MCF 10A (cell line): ENCODE measurements around the gene IGSF23. TPM values are rescaled to one million over a fixed set of nuclear protein-coding genes. Genes with fewer than 3 reads are reported as not detected.

Experiments
- BruUV-seq: library from RNA; stranded (reverse); fragments of 400-500 nt; replicated peaks from 2 replicates; lab custom pipeline; 2021; lab: Mats Ljungman, UMichigan
- CTCF ChIA-PET: fragments of 300-600 bp; sonication (Branson Sonifier 250); formaldehyde crosslinking; extraction: SDS; loops from one replicate; lab custom pipeline; 2021; ENCODE audit warnings: antibody characterized with exemption, inconsistent platforms; lab: Yijun Ruan, JAX
- POLR2A ChIA-PET: fragments of 300-600, 350-650 bp; sonication (Branson Sonifier 250); formaldehyde crosslinking; extraction: SDS; loops from one replicate; lab custom pipeline; 2020; ENCODE audit warnings: antibody characterized with exemption, inconsistent platforms; lab: Yijun Ruan, JAX
- DNase-seq: peaks from one replicate; pipeline ENCODE4 v3.0.0-alpha.2; 2018; ENCODE audit not compliant: unreplicated experiment
- H3K27ac Mint-ChIP-seq: one replicate; pipeline ENCODE4 v1.8.0; 2022; ENCODE audit warnings: mild to moderate bottlenecking, low read depth, mixed read lengths; ENCODE audit not compliant: unreplicated experiment
- H3K27me3 Mint-ChIP-seq: one replicate; pipeline ENCODE4 v1.8.0; 2022; ENCODE audit warnings: mixed read lengths; ENCODE audit not compliant: insufficient read depth, unreplicated experiment
- H3K36me3 Mint-ChIP-seq: one replicate; pipeline ENCODE4 v1.8.0; 2022; ENCODE audit warnings: mild to moderate bottlenecking, moderate library complexity, mixed read lengths; ENCODE audit not compliant: insufficient read depth, unreplicated experiment
- H3K4me1 Mint-ChIP-seq: one replicate; pipeline ENCODE4 v1.8.0; 2022; ENCODE audit warnings: mixed read lengths; ENCODE audit not compliant: insufficient read depth, unreplicated experiment
- H3K4me3 Mint-ChIP-seq: one replicate; pipeline ENCODE4 v1.8.0; 2022; ENCODE audit warnings: mild to moderate bottlenecking, moderate library complexity, mixed read lengths; ENCODE audit not compliant: unreplicated experiment
- H3K9me3 Mint-ChIP-seq: one replicate; pipeline ENCODE4 v1.8.0; 2022; ENCODE audit warnings: mixed read lengths; ENCODE audit not compliant: unreplicated experiment
- CTCF ChIP-seq: fragments of 200-600 bp; IDR thresholded peaks from one replicate; pipeline ENCODE4 v1.8.0; 2022; ENCODE audit warnings: antibody characterized with exemption, mild to moderate bottlenecking; ENCODE audit not compliant: unreplicated experiment
- intact Hi-C: fragments of 100-400 bp; cut with micrococcal nuclease; formaldehyde crosslinking; loops from 2 replicates; pipeline ENCODE4 v1.14.1; 2022
- total RNA-seq: library from RNA; stranded (reverse); gene quantifications from 2 replicates; pipeline ENCODE4 v1.2.3, GENCODE V29; 2022

IGSF23 gene
- total RNA-seq, 1 experiment from 2014 or later = not detected

- Mint-ChIP-seq H3K9me3 (no peaks in the 10 kb centered on the region), H3K36me3 (no peaks in the 10 kb centered on the region), H3K27me3 (no peaks in the 10 kb centered on the region), H3K4me1 (no peaks in the 10 kb centered on the region), H3K4me3 (no peak overlapping the region), H3K27ac (no peak overlapping the region)
- no TSS peak for BruUV-seq
- no peak for DNase-seq
- TF ChIP-seq CTCF = no peak
- intact Hi-C loops = no loop called here
- ChIA-PET POLR2A (no interaction called here), CTCF (interaction anchor here (0.6 to 5.8 kb wide), 3 partner anchors 43 to 108 kb away, joined by 3 to 82 read pairs (median 3); no protein-coding TSS in a partner anchor)
These were observed 32.1 kb upstream of the IGSF23 start for GRCh38 chr19:44581288-44581687.

DNA sequence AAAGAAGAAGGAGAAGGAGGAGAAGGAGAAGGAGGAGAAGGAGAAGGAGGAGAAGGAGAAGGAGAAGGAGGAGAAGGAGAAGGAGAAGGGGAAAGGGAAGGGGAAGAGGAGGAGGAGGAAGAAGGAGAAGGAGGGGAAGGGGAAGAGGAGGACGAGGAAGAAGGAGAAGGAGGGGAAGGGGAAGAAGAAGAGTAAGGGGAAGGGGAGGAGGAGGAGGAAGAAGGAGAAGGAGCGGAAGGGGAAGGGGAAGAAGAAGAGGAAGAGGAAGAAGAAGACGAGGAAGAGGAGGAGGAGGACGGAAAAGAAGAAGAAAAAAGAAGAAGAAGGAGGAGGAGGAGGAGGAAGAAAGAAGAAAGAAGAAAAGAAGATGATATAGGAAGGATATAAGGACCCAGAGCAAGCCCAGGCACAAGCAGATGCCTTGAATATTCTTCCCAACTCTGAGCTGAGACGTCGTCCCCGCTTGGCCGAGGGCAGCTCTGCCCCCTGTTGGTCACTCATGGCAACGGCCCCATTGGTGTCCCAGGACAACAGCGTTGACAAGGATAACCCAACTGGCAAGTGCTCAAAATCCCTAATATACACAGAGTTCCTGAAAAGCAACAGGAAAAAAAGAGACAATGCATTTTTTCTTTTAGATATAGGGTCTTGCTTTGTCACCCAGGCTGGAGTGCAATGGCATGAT, 30.6 kb upstream of the IGSF23 start:
- ChIA-PET CTCF (interaction anchor here (0.5 to 3.0 kb wide), 7 partner anchors 12 to 676 kb away, joined by 3 to 14 read pairs (median 4); no protein-coding TSS in a partner anchor), POLR2A (interaction anchor here (0.6 to 0.7 kb wide), 2 partner anchors 20 to 94 kb away, joined by 3 read pairs; no protein-coding TSS in a partner anchor)
- intact Hi-C loops = loop anchor here (2.0 kb wide), 1 partner anchor 70 kb away; no protein-coding TSS in a partner anchor
- DNase-seq = peak; percentile 55
- TF ChIP-seq CTCF = peak; percentile 56
- no peaks in the 10 kb centered on the region for H3K27me3 Mint-ChIP-seq
- no peak overlapping the region for H3K4me3 Mint-ChIP-seq
- H3K9me3 Mint-ChIP-seq = peaks cover 5% of the 10 kb centered on the region
- H3K4me1 Mint-ChIP-seq = peaks cover 12% of the 10 kb centered on the region
- no TSS peak for BruUV-seq
- no peak overlapping the region for H3K27ac Mint-ChIP-seq
- H3K36me3 Mint-ChIP-seq = no peaks in the 10 kb centered on the region

GRCh38 chr19:44585371-44586133, 27.8 kb upstream of the IGSF23 start:
- H3K27me3 Mint-ChIP-seq = no peaks in the 10 kb centered on the region
- BruUV-seq = no TSS peak
- ChIA-PET CTCF (interaction anchor here (0.7 to 3.0 kb wide), 7 partner anchors 8 to 184 kb away, joined by 3 to 14 read pairs (median 4); no protein-coding TSS in a partner anchor), POLR2A (interaction anchor here (0.5 to 1.4 kb wide), 4 partner anchors 32 to 71 kb away, joined by 3 read pairs; no protein-coding TSS in a partner anchor)
- no peaks in the 10 kb centered on the region for H3K36me3 Mint-ChIP-seq
- intact Hi-C loops = loop anchor here (5.0 kb wide), 1 partner anchor 472 kb away; no protein-coding TSS in a partner anchor
- no peak overlapping the region for H3K27ac Mint-ChIP-seq
- H3K4me3 Mint-ChIP-seq = no peak overlapping the region
- no peak for TF ChIP-seq CTCF
- DNase-seq = peak; percentile 53
- peaks cover 25% of the 10 kb centered on the region for H3K4me1 Mint-ChIP-seq
- peaks cover 5% of the 10 kb centered on the region for H3K9me3 Mint-ChIP-seq
